ENCODE measurements around the gene DNAJC16. TPM values are rescaled to one million over a fixed set of nuclear protein-coding genes. Genes with fewer than 3 reads are reported as not detected.
A peak's percentile ranks its signal among the peaks of the same experiment; 100 is the strongest.

DNAJC16 gene
- total RNA-seq, 2 donors from 2014 or later: 11.9 to 12.5 TPM

DNA sequence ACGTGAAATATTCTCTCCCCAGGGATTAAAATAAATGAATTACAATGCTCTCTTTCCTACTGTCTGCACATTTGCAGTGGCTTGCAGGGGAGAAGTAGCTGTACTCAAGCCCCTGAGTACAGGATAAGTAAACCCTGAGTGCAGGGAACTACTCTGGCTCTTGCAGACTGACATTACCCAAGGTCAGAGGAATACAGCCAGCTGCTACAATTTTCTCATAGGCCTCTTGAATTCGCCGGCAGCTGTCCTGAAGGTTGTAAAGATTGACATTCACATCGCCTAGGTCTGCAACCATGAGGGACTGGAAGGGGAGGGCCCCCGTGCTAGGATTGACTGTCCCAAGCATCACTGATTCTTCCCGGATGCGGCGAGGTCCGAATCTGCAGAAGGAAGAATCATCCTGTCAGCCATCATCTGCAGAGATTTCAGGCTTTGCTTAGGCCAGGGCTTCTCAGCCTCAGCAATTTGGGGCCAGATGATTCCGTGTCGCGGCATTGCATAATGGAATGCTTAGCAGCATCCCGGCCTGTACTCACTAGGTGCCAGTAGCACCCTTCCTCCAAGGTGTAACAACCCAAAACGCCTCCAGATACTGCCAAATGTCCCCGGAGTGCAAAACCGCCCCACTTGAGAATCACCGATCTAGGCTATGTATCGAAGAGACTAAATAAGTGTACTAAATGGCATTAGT is 56.5 kb downstream of the DNAJC16 start:
- Histone ChIP-seq H3K4me3 (no peak overlapping the region), H3K27ac (no peak overlapping the region), H3K4me1 (peaks cover 11% of the 10 kb centered on the region), H3K27me3 (no peaks in the 10 kb centered on the region), H3K9me3 (no peaks in the 10 kb centered on the region), H3K36me3 (replicated peaks in 1 of 2; ENCODE audit: insufficient read depth in 1 of 2, low read depth in 2 of 2) (no peaks in the 10 kb centered on the region)
- ATAC-seq: no peak
- WGBS, 2 donors: 74 to 78% methylated on average over 17 to 18 of the region's 18 CpGs
- intact Hi-C loops (cut with DNase I): no loop called here
- no peak for TF ChIP-seq POLR2A (IDR thresholded peaks at IDR 0.05)
- TF ChIP-seq, protein P1, sequence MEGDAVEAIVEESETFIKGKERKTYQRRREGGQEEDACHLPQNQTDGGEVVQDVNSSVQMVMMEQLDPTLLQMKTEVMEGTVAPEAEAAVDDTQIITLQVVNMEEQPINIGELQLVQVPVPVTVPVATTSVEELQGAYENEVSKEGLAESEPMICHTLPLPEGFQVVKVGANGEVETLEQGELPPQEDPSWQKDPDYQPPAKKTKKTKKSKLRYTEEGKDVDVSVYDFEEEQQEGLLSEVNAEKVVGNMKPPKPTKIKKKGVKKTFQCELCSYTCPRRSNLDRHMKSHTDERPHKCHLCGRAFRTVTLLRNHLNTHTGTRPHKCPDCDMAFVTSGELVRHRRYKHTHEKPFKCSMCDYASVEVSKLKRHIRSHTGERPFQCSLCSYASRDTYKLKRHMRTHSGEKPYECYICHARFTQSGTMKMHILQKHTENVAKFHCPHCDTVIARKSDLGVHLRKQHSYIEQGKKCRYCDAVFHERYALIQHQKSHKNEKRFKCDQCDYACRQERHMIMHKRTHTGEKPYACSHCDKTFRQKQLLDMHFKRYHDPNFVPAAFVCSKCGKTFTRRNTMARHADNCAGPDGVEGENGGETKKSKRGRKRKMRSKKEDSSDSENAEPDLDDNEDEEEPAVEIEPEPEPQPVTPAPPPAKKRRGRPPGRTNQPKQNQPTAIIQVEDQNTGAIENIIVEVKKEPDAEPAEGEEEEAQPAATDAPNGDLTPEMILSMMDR (IDR thresholded peaks at IDR 0.05): no peak
- no peak for DNase-seq

DNA sequence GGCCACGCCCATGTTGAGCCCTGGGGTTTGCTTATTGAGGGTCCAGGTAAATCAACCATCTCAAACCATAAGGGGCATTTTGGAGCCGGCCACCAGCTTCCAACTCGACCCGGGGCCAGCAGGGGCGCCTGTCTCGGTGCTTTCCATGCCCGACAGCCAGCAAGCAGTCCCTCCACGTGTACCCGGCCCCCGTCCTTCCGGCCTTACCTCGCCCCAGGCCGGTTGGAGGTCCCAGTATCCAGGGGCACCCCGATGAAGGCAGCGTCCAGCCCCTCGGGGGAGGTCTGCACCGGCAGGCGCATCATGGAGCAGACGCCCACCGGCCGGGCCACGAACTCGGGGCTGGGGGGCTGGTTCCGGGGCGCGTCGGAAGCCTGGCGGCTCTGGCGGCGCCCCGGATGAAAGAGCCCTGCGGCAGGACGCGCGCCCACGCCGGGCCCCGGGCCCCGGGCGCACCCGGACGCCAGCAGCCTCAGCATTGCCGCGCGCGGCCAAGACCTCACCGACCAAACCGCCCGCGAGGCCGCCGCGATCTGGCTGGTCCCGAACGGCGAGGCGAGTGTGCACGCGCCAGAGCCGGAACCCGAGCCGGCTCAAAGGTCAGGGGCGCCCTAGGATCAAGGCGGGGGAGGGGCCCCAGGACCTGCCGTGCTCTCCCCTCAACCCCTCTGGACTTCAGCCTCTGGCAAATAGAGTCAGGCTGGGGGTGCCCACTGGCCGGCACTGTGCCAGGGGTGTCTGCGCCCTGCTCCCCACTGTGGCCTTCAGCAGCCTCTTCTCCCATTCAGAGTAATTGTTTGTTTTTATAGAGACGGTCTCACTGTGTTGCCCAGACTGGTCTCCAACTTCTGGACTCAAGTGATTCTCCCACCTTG is 58.1 kb downstream of the DNAJC16 start, which contains the start of gene AGMAT:
AGMAT (minus strand) TSS at position 563 of the 875 bp plus-strand sequence; CDS start at position 479, 84 bp downstream.
- TF ChIP-seq POLR2A (IDR thresholded peaks at IDR 0.05): no peak
- TF ChIP-seq, protein P1 (IDR thresholded peaks at IDR 0.05): peak in 4 of 7 experiments; percentile 13 to 38 (median 22)
- ATAC-seq (peak; percentile 75), DNase-seq (peak; percentile 24 to 62 (median 38))
- H3K9me3 ChIP-seq: no peaks in the 10 kb centered on the region
- intact Hi-C loops (cut with DNase I): no loop called here
- H3K36me3 ChIP-seq (replicated peaks in 1 of 2; ENCODE audit: insufficient read depth in 1 of 2, low read depth in 2 of 2): no peaks in the 10 kb centered on the region
- no peaks in the 10 kb centered on the region for H3K27me3 ChIP-seq
- H3K27ac ChIP-seq: no peak within 1 kb of the TSS
- H3K4me1 ChIP-seq: peaks cover 11% of the 10 kb centered on the region
- peak within 1 kb of the TSS in 1 of 2 donors; percentile 10 for H3K4me3 ChIP-seq
- WGBS, 2 donors: 5 to 6% methylated on average over 6 to 61 of the region's 68 CpGs

DNA sequence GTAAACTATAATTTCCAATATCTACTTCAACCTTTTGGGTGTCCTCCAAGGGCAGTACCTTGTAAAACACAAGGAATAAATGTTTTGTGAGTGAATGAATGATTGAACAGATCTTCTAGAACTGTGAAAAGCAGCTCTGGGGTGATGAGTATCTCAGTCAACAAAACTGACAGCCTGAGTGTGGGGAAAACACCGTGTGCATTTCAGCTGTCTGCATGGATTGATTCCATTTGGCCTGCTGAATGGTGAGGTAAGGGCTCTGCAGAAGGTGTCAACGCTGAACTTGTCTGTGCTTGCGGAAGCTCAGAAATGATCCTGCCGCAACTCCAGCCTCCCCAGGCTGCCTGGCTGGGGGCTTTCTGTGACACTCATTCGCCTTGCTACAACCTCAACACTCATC is 65.6 kb downstream of the DNAJC16 start:
- intact Hi-C loops (cut with DNase I): loop anchor here (10.0 kb wide), 1 partner anchor 153 kb away; the partner anchor contains the start of gene TMEM82
- H3K27me3 ChIP-seq: no peaks in the 10 kb centered on the region
- no peaks in the 10 kb centered on the region for H3K36me3 ChIP-seq (replicated peaks in 1 of 2; ENCODE audit: insufficient read depth in 1 of 2, low read depth in 2 of 2)
- no peak overlapping the region for H3K27ac ChIP-seq
- ATAC-seq (no peak), DNase-seq (peak in 1 of 4 donors; percentile 41)
- no peaks in the 10 kb centered on the region for H3K4me1 ChIP-seq
- H3K4me3 ChIP-seq: no peak overlapping the region
- no peaks in the 10 kb centered on the region for H3K9me3 ChIP-seq
- 66 to 67% methylated on average over 5 of the region's 5 CpGs for WGBS, 2 donors
- TF ChIP-seq, protein P1 (IDR thresholded peaks at IDR 0.05): no peak
- TF ChIP-seq POLR2A (IDR thresholded peaks at IDR 0.05): no peak

DNA sequence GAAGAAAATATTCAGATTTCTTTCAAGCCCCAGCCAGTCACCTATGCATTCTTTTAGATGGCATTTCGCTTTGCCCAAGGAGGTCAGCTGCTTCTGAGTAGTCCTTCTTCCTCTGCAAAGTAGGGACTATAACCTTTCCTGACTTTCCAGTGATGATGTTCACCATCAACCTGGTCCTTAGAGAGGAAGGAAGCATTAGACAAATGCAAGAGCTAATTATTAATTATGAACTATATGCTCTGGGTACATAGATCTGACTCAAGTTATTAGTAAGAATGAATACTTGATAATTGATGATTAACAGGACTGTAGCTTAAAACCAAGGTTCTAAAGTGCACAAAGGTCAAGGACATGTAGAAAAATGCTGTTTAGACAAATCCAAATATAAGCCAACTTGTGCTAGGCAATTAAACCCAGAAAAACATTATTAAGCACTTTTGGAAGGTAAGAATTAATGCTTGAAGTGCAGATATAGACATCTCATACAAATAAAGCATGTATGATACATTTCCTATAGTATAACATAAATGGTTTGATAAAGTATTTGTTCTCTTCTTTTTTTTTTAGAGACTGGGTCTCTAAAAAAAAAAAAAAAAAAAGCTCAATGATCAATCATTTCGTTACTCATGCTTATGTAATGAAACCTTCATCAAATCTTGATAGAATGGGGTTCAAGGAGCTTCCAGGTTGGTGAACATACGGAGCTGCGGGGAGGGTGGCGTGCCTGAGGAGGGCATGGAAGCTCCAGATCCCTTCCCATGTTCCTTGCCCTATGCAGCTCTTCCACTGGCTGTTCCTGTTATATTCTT is 69.4 kb downstream of the DNAJC16 start:
- ATAC-seq (no peak), DNase-seq (no peak)
- Histone ChIP-seq H3K36me3 (replicated peaks in 1 of 2; ENCODE audit: insufficient read depth in 1 of 2, low read depth in 2 of 2) (no peaks in the 10 kb centered on the region), H3K4me1 (no peaks in the 10 kb centered on the region), H3K4me3 (no peak overlapping the region), H3K9me3 (no peaks in the 10 kb centered on the region), H3K27ac (no peak overlapping the region), H3K27me3 (no peaks in the 10 kb centered on the region)
- TF ChIP-seq, protein P1 (IDR thresholded peaks at IDR 0.05): no peak
- TF ChIP-seq POLR2A (IDR thresholded peaks at IDR 0.05): no peak
- intact Hi-C loops (cut with DNase I): loop anchor here (10.0 kb wide), 1 partner anchor 149 kb away; the partner anchor contains the start of gene TMEM82
- WGBS, 2 donors: 59 to 65% methylated on average over 5 of the region's 5 CpGs
